Liver (tissue), 9 donors: ENCODE measurements around the gene PLB1. TPM values are rescaled to one million over a fixed set of nuclear protein-coding genes. Genes with fewer than 3 reads are reported as not detected.

ENCODE experiments used
- DNase-seq: peaks from one replicate; pipeline ENCODE4 v3.0.0-alpha.2; 2017; ENCODE audit warnings: low spot score
- H3K27ac ChIP-seq, 2 donors: one replicate each; pipeline ENCODE4 v1.7.0; 2013; ENCODE audit warnings: inconsistent platforms in 2 of 2, low read length in 2 of 2, control low read depth in 1 of 2, low read depth in 1 of 2, mild to moderate bottlenecking in 1 of 2
- H3K27me3 ChIP-seq, 4 donors: one replicate each; pipeline versions ENCODE4 v1.6.1 to v1.7.0; 2013; ENCODE audit warnings: low read length in 3 of 4, inconsistent platforms in 1 of 4, mild to moderate bottlenecking in 1 of 4, moderate library complexity in 1 of 4; ENCODE audit not compliant: control insufficient read depth in 4 of 4, insufficient read depth in 4 of 4
- H3K36me3 ChIP-seq, 4 donors: one replicate each; pipeline versions ENCODE4 v1.6.1 to v1.7.0; 2013; ENCODE audit warnings: low read length in 3 of 4, mild to moderate bottlenecking in 3 of 4, low read depth in 1 of 4, moderate library complexity in 1 of 4; ENCODE audit not compliant: control insufficient read depth in 4 of 4, insufficient read depth in 3 of 4
- H3K4me1 ChIP-seq, 4 donors: one replicate each; pipeline versions ENCODE4 v1.6.1 to v1.7.0; 2013; ENCODE audit warnings: low read length in 3 of 4, mild to moderate bottlenecking in 3 of 4, moderate library complexity in 1 of 4; ENCODE audit not compliant: control insufficient read depth in 4 of 4, insufficient read depth in 4 of 4
- H3K4me3 ChIP-seq, 3 donors: one replicate each; pipeline versions ENCODE4 v1.6.1 to v1.7.0; 2013; ENCODE audit warnings: low read length in 3 of 3, control low read depth in 1 of 3, low read depth in 1 of 3, mild to moderate bottlenecking in 1 of 3
- H3K9ac ChIP-seq, 2 donors: one replicate each; pipeline ENCODE4 v1.7.0; 2013; ENCODE audit warnings: low read length in 2 of 2, mild to moderate bottlenecking in 2 of 2, moderate library complexity in 2 of 2, control low read depth in 1 of 2, low read depth in 1 of 2
- H3K9me3 ChIP-seq, 4 donors: one replicate each; pipeline versions ENCODE4 v1.6.1 to v1.7.0; 2013; ENCODE audit warnings: low read length in 3 of 4; ENCODE audit not compliant: control insufficient read depth in 4 of 4
- FOXA1 ChIP-seq: IDR thresholded peaks from 2 replicates; pipeline ENCODE4 v1.6.1; 2016; ENCODE audit warnings: antibody characterized with exemption
- FOXA2 ChIP-seq: IDR thresholded peaks from 2 replicates; pipeline ENCODE4 v1.6.1; 2016; ENCODE audit warnings: antibody characterized with exemption
- GABPA ChIP-seq, 2 donors: IDR thresholded peaks in 1 of 2; conservative IDR thresholded peaks in 1 of 2; 2 replicates each; pipeline ENCODE4 v1.6.1; 2016; ENCODE audit warnings: antibody characterized with exemption in 2 of 2, mild to moderate bottlenecking in 1 of 2, moderate library complexity in 1 of 2
- JUND ChIP-seq, 2 donors: IDR thresholded peaks; 2 replicates each; pipeline ENCODE4 v1.6.1; 2016; ENCODE audit warnings: antibody characterized with exemption in 2 of 2
- NR2F2 ChIP-seq: IDR thresholded peaks from 2 replicates; pipeline ENCODE4 v1.6.1; 2016; ENCODE audit warnings: antibody characterized with exemption
- RAD21 ChIP-seq, 2 donors: IDR thresholded peaks; 2 replicates each; pipeline ENCODE4 v1.6.1; 2016; ENCODE audit warnings: antibody characterized with exemption in 2 of 2, mild to moderate bottlenecking in 2 of 2
- TAF1 ChIP-seq: conservative IDR thresholded peaks from 2 replicates; pipeline ENCODE4 v1.6.1; 2016; ENCODE audit warnings: antibody characterized with exemption, mild to moderate bottlenecking
- WGBS: extraction: QIAGEN DNeasy Blood & Tissue Kit; methylation state at CpG from one replicate; pipeline ENCODE4 v1.1.7; 2013; 5-methylcytosine and 5-hydroxymethylcytosine counted together
- polyA plus RNA-seq, 2 donors: library from polyadenylated mRNA; stranded (reverse) in 1 of 2; unstranded in 1 of 2; fragments of 200-250 nt in 1 of 2; fragments of >200 nt in 1 of 2; fragmentation: Nextera tagmentation in 1 of 2; extraction: Ambion mirVana in 1 of 2; gene quantifications; one replicate each; pipeline versions ENCODE4 v1.2.1 to v1.2.3, GENCODE V29; 2013 to 2015
- total RNA-seq, 2 donors: library from RNA; depleted of rRNA; stranded (reverse); fragments of >200 nt; gene quantifications; one replicate each; pipeline ENCODE4 v1.2.3, GENCODE V29; 2014
- TF ChIP-seq, protein P1 (sequence below): IDR thresholded peaks from 2 replicates; pipeline ENCODE4 v1.6.1; 2016; ENCODE audit warnings: antibody characterized with exemption, mild to moderate bottlenecking
- TF ChIP-seq, protein P2 (sequence below): IDR thresholded peaks from 2 replicates; pipeline ENCODE4 v1.6.1; 2016; ENCODE audit warnings: antibody characterized with exemption
- TF ChIP-seq, protein P3 (sequence below): IDR thresholded peaks from 2 replicates; pipeline ENCODE4 v1.6.1; 2016; ENCODE audit warnings: antibody characterized with exemption
- TF ChIP-seq, protein P4 (sequence below): IDR thresholded peaks from 2 replicates; pipeline ENCODE4 v1.6.1; 2016; ENCODE audit warnings: antibody characterized with exemption
- donor health status: healthy.
- donor health status: healthy.
- donor health status: healthy.
- donor health status: healthy.
- donor health status: healthy.

PLB1 gene
- total and polyA plus RNA-seq, 4 donors: 0.58 to 4.5 (median 1.6) TPM

DNA sequence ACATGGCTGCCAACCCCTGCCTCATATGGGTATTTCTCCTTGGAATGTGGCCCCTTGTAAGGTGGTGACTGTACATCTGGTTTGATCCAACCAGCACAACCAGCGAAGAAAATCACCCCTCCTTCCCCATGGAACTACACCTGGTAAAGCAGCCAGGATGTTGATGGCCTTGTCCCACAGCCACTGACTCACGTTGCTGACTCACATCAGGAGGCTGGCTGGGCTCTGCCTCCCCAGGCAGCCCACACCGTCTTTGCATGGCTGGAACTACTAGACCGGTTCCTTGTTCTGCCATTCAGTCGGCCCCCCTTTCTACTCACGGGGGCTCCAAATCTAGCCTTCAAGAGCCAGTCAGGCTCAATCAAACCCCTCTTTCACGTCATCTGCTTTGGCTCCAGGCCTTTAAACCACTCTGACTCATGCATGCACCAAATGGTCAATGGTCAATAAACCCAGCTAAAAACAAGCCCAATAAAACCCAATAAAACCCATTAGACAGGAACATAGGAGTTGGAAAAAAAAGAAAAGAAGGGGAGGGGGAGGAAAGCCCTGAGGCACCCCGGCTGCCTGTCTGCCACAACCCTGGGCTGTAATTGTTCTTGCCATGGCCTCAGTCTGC, 114.8 kb downstream of the PLB1 start (continued):
- TF ChIP-seq, protein P1, sequence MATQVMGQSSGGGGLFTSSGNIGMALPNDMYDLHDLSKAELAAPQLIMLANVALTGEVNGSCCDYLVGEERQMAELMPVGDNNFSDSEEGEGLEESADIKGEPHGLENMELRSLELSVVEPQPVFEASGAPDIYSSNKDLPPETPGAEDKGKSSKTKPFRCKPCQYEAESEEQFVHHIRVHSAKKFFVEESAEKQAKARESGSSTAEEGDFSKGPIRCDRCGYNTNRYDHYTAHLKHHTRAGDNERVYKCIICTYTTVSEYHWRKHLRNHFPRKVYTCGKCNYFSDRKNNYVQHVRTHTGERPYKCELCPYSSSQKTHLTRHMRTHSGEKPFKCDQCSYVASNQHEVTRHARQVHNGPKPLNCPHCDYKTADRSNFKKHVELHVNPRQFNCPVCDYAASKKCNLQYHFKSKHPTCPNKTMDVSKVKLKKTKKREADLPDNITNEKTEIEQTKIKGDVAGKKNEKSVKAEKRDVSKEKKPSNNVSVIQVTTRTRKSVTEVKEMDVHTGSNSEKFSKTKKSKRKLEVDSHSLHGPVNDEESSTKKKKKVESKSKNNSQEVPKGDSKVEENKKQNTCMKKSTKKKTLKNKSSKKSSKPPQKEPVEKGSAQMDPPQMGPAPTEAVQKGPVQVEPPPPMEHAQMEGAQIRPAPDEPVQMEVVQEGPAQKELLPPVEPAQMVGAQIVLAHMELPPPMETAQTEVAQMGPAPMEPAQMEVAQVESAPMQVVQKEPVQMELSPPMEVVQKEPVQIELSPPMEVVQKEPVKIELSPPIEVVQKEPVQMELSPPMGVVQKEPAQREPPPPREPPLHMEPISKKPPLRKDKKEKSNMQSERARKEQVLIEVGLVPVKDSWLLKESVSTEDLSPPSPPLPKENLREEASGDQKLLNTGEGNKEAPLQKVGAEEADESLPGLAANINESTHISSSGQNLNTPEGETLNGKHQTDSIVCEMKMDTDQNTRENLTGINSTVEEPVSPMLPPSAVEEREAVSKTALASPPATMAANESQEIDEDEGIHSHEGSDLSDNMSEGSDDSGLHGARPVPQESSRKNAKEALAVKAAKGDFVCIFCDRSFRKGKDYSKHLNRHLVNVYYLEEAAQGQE: no peak

DNA sequence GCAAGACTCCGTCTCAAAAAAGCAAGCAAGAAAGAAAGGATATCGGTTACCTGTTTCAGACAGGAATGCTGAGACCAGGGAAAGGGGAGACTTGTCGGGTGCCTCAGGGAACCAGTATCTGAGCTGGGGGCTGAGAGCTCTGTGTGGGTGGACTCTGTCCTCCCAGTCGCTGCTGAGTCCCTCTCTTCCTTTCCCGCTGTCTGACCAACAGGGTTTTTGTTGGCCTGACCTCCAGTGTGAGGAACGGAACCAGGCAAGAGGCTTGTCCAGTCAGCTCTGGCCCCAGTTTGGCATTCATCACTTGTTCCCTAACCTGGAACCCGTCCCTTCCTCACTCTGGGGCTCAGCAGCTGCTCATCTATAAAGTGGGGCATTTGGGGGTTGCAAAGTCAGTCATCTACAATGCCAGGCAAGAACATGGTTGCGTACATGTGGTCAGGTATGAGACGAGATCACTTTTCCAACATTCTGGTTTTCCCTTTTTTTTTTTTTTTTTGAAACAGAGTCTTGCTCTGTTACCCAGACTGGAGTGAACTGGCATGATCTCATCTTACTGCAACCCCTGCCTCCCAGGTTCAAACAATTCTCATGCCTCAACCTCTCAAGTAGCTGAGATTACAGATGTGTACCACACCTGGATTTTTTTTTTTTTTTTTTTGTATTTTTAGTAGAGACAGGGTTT, 116.4 kb downstream of the PLB1 start:
- DNase-seq: no peak
- H3K9me3 ChIP-seq: no peaks in the 10 kb centered on the region
- no peaks in the 10 kb centered on the region for H3K36me3 ChIP-seq
- no peak overlapping the region for H3K4me3 ChIP-seq
- 85% methylated on average over 9 of the region's 9 CpGs for WGBS
- H3K9ac ChIP-seq: no peak overlapping the region
- TF ChIP-seq RAD21 (IDR thresholded peaks at IDR 0.05): no peak
- TF ChIP-seq GABPA (IDR thresholded peaks at IDR 0.05 in 1 of 2, conservative IDR thresholded peaks at IDR 0.05 in 1 of 2): no peak
- TF ChIP-seq, protein P2, sequence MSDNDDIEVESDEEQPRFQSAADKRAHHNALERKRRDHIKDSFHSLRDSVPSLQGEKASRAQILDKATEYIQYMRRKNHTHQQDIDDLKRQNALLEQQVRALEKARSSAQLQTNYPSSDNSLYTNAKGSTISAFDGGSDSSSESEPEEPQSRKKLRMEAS: no peak
- TF ChIP-seq JUND (IDR thresholded peaks at IDR 0.05): no peak
- no peak for TF ChIP-seq FOXA1
- TF ChIP-seq, protein P3, sequence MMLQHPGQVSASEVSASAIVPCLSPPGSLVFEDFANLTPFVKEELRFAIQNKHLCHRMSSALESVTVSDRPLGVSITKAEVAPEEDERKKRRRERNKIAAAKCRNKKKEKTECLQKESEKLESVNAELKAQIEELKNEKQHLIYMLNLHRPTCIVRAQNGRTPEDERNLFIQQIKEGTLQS: no peak
- TF ChIP-seq FOXA2: no peak
- TF ChIP-seq TAF1: no peak
- TF ChIP-seq, protein P1: no peak
- TF ChIP-seq, protein P4, sequence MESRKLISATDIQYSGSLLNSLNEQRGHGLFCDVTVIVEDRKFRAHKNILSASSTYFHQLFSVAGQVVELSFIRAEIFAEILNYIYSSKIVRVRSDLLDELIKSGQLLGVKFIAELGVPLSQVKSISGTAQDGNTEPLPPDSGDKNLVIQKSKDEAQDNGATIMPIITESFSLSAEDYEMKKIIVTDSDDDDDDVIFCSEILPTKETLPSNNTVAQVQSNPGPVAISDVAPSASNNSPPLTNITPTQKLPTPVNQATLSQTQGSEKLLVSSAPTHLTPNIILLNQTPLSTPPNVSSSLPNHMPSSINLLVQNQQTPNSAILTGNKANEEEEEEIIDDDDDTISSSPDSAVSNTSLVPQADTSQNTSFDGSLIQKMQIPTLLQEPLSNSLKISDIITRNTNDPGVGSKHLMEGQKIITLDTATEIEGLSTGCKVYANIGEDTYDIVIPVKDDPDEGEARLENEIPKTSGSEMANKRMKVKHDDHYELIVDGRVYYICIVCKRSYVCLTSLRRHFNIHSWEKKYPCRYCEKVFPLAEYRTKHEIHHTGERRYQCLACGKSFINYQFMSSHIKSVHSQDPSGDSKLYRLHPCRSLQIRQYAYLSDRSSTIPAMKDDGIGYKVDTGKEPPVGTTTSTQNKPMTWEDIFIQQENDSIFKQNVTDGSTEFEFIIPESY: no peak
- TF ChIP-seq NR2F2: no peak
- no peaks in the 10 kb centered on the region for H3K27me3 ChIP-seq
- H3K4me1 ChIP-seq: no peaks in the 10 kb centered on the region
- no peak overlapping the region for H3K27ac ChIP-seq
